HG02943 (cell line): Measurements from ENCODE around the gene RICTOR.

Experiments
- ATAC-seq: cut with Tn5 transposase; IDR thresholded peaks from one replicate; pipeline ENCODE4 v1.9.1; 2021; ENCODE audit warnings: mild to moderate bottlenecking, low read depth, moderate library complexity; ENCODE audit not compliant: unreplicated experiment

RICTOR gene

GRCh38 chr5:38906503-38906902 is 167.7 kb downstream of the RICTOR start:
- ATAC-seq = no peak

- no peak for ATAC-seq
Measured at GRCh38 chr5:38905516-38905915, 168.7 kb downstream of the RICTOR start.

GRCh38 chr5:38899936-38900335 is 174.3 kb downstream of the RICTOR start:
- ATAC-seq = no peak

- no peak for ATAC-seq
Measured at GRCh38 chr5:38896760-38897159, 177.4 kb downstream of the RICTOR start.

- no peak for ATAC-seq
Measured at GRCh38 chr5:38892363-38892762, 181.8 kb downstream of the RICTOR start.

- ATAC-seq = no peak
Measured at GRCh38 chr5:38891563-38891962, 182.6 kb downstream of the RICTOR start.

GRCh38 chr5:38889424-38889823 is 184.8 kb downstream of the RICTOR start:
- no peak for ATAC-seq

GRCh38 chr5:38888041-38888440 is 186.2 kb downstream of the RICTOR start:
- ATAC-seq = no peak
